Ishikawa (cell line): ENCODE data around the gene SLC1A2.

Source experiments
- EGR1 ChIP-seq: IDR thresholded peaks from 2 replicates; pipeline ENCODE4 v1.6.1; 2012
- EP300 ChIP-seq: IDR thresholded peaks from 2 replicates; pipeline ENCODE4 v1.6.1; 2012; ENCODE audit warnings: borderline replicate concordance
- FOXM1 ChIP-seq: IDR thresholded peaks from 2 replicates; pipeline ENCODE4 v1.6.1; 2012; ENCODE audit warnings: low read depth, borderline replicate concordance
- TAF1 ChIP-seq: IDR thresholded peaks from 2 replicates; pipeline ENCODE4 v1.6.1; 2012; ENCODE audit warnings: low read depth, mild to moderate bottlenecking
- TCF12 ChIP-seq: IDR thresholded peaks from 2 replicates; pipeline ENCODE4 v1.6.1; 2012; ENCODE audit warnings: low read depth
- TEAD4 ChIP-seq: IDR thresholded peaks from 2 replicates; pipeline ENCODE4 v1.6.1; 2012
- TF ChIP-seq, protein P1 (sequence below): IDR thresholded peaks from 2 replicates; pipeline ENCODE4 v1.6.1; 2012; ENCODE audit warnings: low read depth, mild to moderate bottlenecking

DNA sequence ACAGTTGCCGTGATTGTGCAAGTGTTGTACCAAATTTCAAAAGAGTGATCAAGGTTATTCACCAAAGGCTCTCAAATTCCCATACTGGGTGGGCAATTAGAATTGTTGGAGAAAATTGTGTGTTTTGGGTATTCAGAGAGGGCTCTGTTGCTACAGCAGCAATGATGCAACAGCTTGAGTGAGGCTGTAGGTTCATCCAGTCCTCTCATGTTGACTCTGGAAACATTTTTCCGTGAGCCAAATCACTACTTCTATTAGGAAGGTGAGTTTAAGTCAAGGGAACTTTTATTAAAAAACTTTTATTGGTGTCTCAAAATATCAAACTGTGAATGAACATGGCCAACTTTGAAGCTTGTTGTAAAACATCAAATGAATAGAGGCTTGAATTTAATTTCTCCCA is 163.8 kb downstream of the SLC1A2 start:
- TF ChIP-seq TEAD4 = no peak
- no peak for TF ChIP-seq FOXM1
- TF ChIP-seq TAF1 = no peak
- TF ChIP-seq, protein P1, sequence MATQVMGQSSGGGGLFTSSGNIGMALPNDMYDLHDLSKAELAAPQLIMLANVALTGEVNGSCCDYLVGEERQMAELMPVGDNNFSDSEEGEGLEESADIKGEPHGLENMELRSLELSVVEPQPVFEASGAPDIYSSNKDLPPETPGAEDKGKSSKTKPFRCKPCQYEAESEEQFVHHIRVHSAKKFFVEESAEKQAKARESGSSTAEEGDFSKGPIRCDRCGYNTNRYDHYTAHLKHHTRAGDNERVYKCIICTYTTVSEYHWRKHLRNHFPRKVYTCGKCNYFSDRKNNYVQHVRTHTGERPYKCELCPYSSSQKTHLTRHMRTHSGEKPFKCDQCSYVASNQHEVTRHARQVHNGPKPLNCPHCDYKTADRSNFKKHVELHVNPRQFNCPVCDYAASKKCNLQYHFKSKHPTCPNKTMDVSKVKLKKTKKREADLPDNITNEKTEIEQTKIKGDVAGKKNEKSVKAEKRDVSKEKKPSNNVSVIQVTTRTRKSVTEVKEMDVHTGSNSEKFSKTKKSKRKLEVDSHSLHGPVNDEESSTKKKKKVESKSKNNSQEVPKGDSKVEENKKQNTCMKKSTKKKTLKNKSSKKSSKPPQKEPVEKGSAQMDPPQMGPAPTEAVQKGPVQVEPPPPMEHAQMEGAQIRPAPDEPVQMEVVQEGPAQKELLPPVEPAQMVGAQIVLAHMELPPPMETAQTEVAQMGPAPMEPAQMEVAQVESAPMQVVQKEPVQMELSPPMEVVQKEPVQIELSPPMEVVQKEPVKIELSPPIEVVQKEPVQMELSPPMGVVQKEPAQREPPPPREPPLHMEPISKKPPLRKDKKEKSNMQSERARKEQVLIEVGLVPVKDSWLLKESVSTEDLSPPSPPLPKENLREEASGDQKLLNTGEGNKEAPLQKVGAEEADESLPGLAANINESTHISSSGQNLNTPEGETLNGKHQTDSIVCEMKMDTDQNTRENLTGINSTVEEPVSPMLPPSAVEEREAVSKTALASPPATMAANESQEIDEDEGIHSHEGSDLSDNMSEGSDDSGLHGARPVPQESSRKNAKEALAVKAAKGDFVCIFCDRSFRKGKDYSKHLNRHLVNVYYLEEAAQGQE = no peak
- TF ChIP-seq EGR1 = no peak
- TF ChIP-seq EP300 = no peak
- TF ChIP-seq TCF12 = no peak
